LNCaP clone FGC (cell line): Measurements from ENCODE around the gene P2RX4.
"Not testable (repeated sequence)": the region's sequence is repeated elsewhere in the genome, so short reads cannot be mapped to it uniquely, and the experiment has no call there.

Source experiments
- DNase-seq: peaks from one replicate; pipeline ENCODE4 v3.0.0-alpha.2; 2011; ENCODE audit warnings: low read depth
- H3K4me3 ChIP-seq: 2 replicates; pipeline ENCODE4 v1.5.1; 2011; ENCODE audit warnings: mild to moderate bottlenecking, low read depth, low read length, control low read depth
- TF ChIP-seq, protein P1 (sequence below): IDR thresholded peaks from 2 replicates; pipeline ENCODE4 v1.5.1; 2012; ENCODE audit warnings: mild to moderate bottlenecking; ENCODE audit not compliant: control insufficient read depth, insufficient read depth; ENCODE audit errors: extremely low read depth

The P2RX4 gene

GRCh38 chr12:121202407-121203355 lies 7.2 kb upstream of the P2RX4 start:
- TF ChIP-seq, protein P1, sequence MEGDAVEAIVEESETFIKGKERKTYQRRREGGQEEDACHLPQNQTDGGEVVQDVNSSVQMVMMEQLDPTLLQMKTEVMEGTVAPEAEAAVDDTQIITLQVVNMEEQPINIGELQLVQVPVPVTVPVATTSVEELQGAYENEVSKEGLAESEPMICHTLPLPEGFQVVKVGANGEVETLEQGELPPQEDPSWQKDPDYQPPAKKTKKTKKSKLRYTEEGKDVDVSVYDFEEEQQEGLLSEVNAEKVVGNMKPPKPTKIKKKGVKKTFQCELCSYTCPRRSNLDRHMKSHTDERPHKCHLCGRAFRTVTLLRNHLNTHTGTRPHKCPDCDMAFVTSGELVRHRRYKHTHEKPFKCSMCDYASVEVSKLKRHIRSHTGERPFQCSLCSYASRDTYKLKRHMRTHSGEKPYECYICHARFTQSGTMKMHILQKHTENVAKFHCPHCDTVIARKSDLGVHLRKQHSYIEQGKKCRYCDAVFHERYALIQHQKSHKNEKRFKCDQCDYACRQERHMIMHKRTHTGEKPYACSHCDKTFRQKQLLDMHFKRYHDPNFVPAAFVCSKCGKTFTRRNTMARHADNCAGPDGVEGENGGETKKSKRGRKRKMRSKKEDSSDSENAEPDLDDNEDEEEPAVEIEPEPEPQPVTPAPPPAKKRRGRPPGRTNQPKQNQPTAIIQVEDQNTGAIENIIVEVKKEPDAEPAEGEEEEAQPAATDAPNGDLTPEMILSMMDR, result no peak
- H3K4me3 ChIP-seq, result no peak overlapping the region
- DNase-seq, result peak; percentile 30

DNA sequence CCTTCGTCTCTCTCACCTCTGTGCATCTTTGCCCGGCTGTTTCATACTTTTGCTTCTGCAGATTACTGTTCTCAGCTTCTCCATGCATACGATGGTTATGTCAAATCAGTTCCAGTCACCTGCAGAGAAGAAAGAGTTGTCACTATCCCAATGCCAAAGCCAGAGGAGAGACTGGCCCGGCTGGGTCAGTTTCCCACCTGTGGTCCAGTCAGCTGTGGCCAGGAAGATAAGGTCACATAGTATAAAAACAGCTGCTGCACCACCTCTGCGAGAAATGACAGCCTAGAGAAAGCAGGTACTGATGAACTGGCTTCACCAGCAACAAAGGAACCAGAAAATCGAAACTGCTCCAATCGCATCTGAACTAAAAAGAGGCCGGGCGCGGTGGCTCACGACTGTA lies 6.4 kb upstream of the P2RX4 start:
- no peak overlapping the region for H3K4me3 ChIP-seq
- DNase-seq, result no peak
- TF ChIP-seq, protein P1, result no peak

DNA sequence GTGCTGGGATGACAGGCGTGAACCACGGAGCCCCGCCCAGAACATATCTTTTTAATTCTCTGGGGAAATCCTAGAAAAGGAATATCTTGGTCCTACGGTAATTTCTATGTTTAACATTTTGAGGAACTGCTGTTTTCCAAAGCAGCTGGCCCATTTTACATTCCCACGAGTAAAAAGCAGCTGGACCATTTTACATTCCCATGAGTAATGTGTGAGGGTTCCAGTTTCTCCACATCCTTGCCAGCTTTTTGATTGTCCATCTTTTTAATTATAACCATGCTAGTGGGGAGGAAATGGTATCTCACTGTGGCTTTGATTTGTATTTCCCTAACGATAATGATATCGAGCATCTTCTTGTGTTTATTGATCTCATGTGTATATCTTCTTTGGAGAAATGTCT lies 4.4 kb upstream of the P2RX4 start:
- TF ChIP-seq, protein P1, result no peak
- no peak for DNase-seq

GRCh38 chr12:121208571-121208970 lies 1.4 kb upstream of the P2RX4 start:
- H3K4me3 ChIP-seq, DNase-seq: not testable (repeated sequence)

More for the DNA sequence above, 4.4 kb upstream of the P2RX4 start:
- H3K4me3 ChIP-seq, result no peak overlapping the region

DNA sequence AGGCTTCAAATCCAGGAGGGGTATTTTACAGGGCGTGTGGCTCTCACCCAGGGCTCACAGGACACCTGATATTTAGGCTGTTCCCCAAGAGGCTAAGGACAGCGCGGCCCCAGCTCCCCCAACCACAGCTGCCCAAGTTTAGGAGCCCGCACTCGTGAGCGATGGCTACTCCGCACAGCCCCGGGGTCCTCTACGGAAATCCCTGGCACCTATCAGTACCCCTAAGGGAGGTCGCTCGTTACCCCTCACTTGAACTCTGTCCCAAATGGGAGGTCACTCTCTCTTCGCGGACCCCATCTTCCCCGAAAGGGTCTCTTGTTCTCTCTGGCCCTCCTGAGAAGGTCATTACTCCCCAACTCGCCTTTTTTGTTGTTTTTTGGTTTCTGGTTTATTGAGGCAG lies 708 bp upstream of the P2RX4 start:
- peak overlapping the region; percentile 72 for H3K4me3 ChIP-seq
- DNase-seq, result no peak
- TF ChIP-seq, protein P1, result no peak

GRCh38 chr12:121212875-121213274 lies 2.9 kb downstream of the P2RX4 start:
- no peak overlapping the region for H3K4me3 ChIP-seq
- TF ChIP-seq, protein P1, result no peak
- DNase-seq, result no peak

GRCh38 chr12:121214166-121214777 lies 4.3 kb downstream of the P2RX4 start:
- TF ChIP-seq, protein P1, result no peak
- H3K4me3 ChIP-seq, result no peak overlapping the region
- DNase-seq, result no peak
